ENCODE results near the gene ANKRD9. TPM values are rescaled to one million over a fixed set of nuclear protein-coding genes. Genes with fewer than 3 reads are reported as not detected.

ANKRD9 gene
- total and polyA plus RNA-seq, 2 of the 13 experiments (the other 11 are each of a cell fraction or from before 2014, with no cell fraction given), result 10.0 to 15.0 TPM

- Histone ChIP-seq H3K36me3 (replicated peaks in 1 of 2; ENCODE audit: control insufficient read depth in 1 of 2, insufficient read depth in 2 of 2, low read length in 2 of 2) (no peaks in the 10 kb centered on the region), H3K4me2 (ENCODE audit: low read depth, low read length) (peak overlapping the region; percentile 98), H3K27me3 (ENCODE audit: control insufficient read depth in 1 of 2, insufficient read depth in 2 of 2, low read length in 2 of 2) (no peaks in the 10 kb centered on the region; a peak in 1 of 5 replicates), H3K9me3 (ENCODE audit: low read length) (no peaks in the 10 kb centered on the region), H3K79me2 (ENCODE audit: insufficient read depth, low read length) (no peaks in the 10 kb centered on the region), H3K9ac (ENCODE audit: insufficient read depth, low read depth, low read length) (peak overlapping the region; percentile 91), H3K4me3 (replicated peaks in 1 of 3; ENCODE audit: insufficient read depth in 1 of 3, low read depth in 2 of 3, low read length in 3 of 3) (peak overlapping the region; percentile 60 to 80 (median 78); a peak in 5 of 6 replicates), H3K4me1 (ENCODE audit: insufficient read depth, low read length) (peaks cover 77% of the 10 kb centered on the region), H3K27ac (ENCODE audit: extremely low read length, insufficient read depth, low read length) (peak overlapping the region; percentile 93), H2AFZ (ENCODE audit: low read length) (no peak overlapping the region), H4K20me1 (ENCODE audit: insufficient read depth, low read length) (no peaks in the 10 kb centered on the region)
- ATAC-seq (peak; percentile 15), FAIRE-seq (peak; percentile 32), DNase-seq (ENCODE audit: low spot score) (peak; percentile 80)
- in situ Hi-C loops (cut with HindIII; ENCODE audit: extremely low pct_ligation_motif_present, low pct_unique_long_range_greater_than_20kb) (loop anchor here (5.0 kb wide), 1 partner anchor 52 kb away; the partner anchor contains the start of gene RCOR1), intact Hi-C loops (cut with micrococcal nuclease; ENCODE audit: unreplicated experiment) (no loop called here)
- BruUV-seq (replicated peaks), result no TSS peak
- POLR2A ChIA-PET, result interaction anchor here (0.8 to 6.9 kb wide), 20 partner anchors 12 to 239 kb away, joined by 3 to 102 read pairs (median 8); partner anchors contain the start of genes ANKRD9, RCOR1 and ZNF839
- WGBS (ENCODE audit: low lambda C conversion rate), result 3% methylated on average over 15 of the region's 29 CpGs
- CTCF ChIA-PET (ENCODE audit: low intra/inter-chr PET ratio, low total read pairs), result no interaction called here
- TF ChIP-seq TEAD3 (CRISPR knock-in tag; optimal IDR thresholded peaks at IDR 0.05; ENCODE audit: borderline replicate concordance) (peak; percentile 48), ZNF451 (CRISPR knock-in tag; IDR thresholded peaks at IDR 0.05) (no peak), BHLHE40 (IDR thresholded peaks at IDR 0.05; ENCODE audit: low read length) (peak; percentile 90), ZBTB43 (CRISPR knock-in tag; conservative IDR thresholded peaks at IDR 0.05) (no peak; the same call in 1 of the 2 replicates), SNAPC5 (CRISPR knock-in tag; IDR thresholded peaks at IDR 0.05; ENCODE audit: borderline replicate concordance) (no peak), TFAP4 (IDR thresholded peaks at IDR 0.05; ENCODE audit: borderline replicate concordance, low read depth) (no peak; the same call in 1 of the 2 replicates), ZNF780A (CRISPR knock-in tag; IDR thresholded peaks at IDR 0.05) (no peak), BRD4 (CRISPR knock-in tag; IDR thresholded peaks at IDR 0.05) (no peak), NCOA2 (CRISPR knock-in tag; IDR thresholded peaks at IDR 0.05) (peak; percentile 8; the same call in 1 of the 2 replicates), ZNF296 (CRISPR knock-in tag; conservative IDR thresholded peaks at IDR 0.05) (peak; percentile 30; the same call in 1 of the 2 replicates), KLF16 (CRISPR knock-in tag; IDR thresholded peaks at IDR 0.05) (no peak), POLR2AphosphoS2 (IDR thresholded peaks at IDR 0.05; ENCODE audit: low read depth, low read length) (no peak), KAT8 (CRISPR knock-in tag; IDR thresholded peaks at IDR 0.05) (peak; percentile 10; the same call in 1 of the 2 replicates), GATA4 (IDR thresholded peaks at IDR 0.05; ENCODE audit: borderline replicate concordance, low read depth) (peak; percentile 19; the same call in 1 of the 2 replicates), CREM (IDR thresholded peaks at IDR 0.05) (no peak), CREM (CRISPR knock-in tag; IDR thresholded peaks at IDR 0.05) (no peak), SPEN (CRISPR knock-in tag; IDR thresholded peaks at IDR 0.05; ENCODE audit: low read depth) (no peak)
- TF ChIP-seq, protein P1, sequence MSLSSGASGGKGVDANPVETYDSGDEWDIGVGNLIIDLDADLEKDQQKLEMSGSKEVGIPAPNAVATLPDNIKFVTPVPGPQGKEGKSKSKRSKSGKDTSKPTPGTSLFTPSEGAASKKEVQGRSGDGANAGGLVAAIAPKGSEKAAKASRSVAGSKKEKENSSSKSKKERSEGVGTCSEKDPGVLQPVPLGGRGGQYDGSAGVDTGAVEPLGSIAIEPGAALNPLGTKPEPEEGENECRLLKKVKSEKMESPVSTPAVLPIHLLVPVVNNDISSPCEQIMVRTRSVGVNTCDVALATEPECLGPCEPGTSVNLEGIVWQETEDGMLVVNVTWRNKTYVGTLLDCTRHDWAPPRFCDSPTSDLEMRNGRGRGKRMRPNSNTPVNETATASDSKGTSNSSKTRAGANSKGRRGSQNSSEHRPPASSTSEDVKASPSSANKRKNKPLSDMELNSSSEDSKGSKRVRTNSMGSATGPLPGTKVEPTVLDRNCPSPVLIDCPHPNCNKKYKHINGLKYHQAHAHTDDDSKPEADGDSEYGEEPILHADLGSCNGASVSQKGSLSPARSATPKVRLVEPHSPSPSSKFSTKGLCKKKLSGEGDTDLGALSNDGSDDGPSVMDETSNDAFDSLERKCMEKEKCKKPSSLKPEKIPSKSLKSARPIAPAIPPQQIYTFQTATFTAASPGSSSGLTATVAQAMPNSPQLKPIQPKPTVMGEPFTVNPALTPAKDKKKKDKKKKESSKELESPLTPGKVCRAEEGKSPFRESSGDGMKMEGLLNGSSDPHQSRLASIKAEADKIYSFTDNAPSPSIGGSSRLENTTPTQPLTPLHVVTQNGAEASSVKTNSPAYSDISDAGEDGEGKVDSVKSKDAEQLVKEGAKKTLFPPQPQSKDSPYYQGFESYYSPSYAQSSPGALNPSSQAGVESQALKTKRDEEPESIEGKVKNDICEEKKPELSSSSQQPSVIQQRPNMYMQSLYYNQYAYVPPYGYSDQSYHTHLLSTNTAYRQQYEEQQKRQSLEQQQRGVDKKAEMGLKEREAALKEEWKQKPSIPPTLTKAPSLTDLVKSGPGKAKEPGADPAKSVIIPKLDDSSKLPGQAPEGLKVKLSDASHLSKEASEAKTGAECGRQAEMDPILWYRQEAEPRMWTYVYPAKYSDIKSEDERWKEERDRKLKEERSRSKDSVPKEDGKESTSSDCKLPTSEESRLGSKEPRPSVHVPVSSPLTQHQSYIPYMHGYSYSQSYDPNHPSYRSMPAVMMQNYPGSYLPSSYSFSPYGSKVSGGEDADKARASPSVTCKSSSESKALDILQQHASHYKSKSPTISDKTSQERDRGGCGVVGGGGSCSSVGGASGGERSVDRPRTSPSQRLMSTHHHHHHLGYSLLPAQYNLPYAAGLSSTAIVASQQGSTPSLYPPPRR (CRISPR knock-in tag; IDR thresholded peaks at IDR 0.05; ENCODE audit: borderline replicate concordance), result no peak
Observed at GRCh38 chr14:102540315-102541028, 30.9 kb upstream of the ANKRD9 start.
